Measurements from ENCODE around the gene CFL1.
A peak's percentile ranks its signal among the peaks of the same experiment; 100 is the strongest.

The CFL1 gene

DNA sequence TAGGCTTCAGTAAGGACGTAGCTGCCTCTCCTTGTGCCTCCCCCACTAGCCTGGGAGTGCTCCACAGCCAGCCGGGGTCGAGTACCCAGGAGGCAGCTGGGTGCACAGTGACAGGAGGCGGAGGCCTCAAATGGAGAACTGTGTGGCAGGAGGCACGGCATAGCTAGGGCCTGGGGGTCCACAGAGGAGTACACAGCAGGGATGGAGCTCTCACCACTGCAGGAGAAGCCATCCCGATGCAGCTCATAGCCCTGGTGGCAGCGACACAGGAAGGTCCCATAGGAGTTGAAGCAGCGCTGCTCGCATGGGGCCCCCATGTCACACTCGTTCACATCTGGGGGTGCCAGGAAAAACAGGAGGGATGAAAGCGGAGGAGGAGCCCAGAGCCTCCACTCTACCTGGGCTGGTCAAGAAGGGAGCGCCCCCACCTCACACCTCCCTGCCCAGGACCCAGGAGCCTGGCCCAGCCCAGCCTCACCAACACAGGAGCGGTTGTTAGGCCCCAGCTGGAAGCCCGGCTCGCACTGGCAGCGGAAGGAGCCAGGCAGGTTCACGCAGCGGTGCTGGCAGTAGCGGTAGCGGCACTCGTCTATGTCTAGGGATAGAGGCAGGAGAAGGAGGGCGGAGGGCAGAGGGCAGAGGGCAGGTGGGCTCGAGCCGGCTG lies 11.8 kb upstream of the CFL1 start:
- no peak for DNase-seq

DNA sequence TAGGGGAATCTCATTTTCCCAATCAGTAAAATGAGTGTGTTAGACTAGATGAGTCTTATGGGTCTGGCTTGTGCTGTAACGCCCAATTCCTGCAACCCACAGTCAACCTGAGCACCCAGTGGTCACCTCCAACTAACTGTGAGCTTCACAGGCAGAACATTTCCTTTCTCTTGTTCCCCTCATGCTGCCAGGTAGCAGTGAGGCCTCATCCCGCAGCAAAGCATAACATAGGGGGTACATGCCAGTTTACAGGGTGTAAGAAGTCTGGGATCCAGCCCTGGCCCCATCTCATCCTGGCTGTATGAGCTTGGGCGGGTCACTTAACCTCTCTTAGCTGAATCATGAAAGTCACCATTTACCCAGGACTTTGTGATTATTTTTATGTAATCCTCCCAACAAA lies 10.9 kb upstream of the CFL1 start:
- no peak for DNase-seq

DNA sequence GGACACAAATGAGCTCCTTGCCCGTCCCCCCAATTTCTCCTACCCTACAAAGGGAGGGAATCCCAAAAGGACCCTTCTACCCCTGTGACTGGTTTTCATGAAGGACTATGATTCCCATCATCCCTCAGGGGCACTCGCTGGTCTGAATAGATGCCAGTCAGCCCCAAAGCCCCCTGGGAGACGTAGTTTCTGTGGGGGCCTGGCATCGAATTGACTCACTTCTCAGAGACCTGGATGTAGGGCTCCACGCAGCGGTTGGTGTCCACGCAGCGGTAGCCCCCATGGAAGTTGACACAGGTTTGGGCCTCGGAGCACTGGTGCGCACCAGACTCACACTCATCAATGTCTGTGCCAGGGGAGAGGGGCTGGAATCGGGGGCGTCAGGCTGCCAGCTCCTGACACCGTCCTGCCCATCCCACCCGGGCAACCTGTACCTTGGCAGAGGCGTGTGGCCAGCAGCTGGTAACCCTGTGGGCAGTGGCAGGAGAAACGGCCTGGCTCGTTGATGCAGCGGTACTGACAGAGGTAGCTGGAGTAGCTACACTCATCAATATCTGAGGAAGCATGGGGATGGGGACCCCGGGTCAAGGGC lies 10.2 kb upstream of the CFL1 start:
- peak; percentile 44 for DNase-seq

DNA sequence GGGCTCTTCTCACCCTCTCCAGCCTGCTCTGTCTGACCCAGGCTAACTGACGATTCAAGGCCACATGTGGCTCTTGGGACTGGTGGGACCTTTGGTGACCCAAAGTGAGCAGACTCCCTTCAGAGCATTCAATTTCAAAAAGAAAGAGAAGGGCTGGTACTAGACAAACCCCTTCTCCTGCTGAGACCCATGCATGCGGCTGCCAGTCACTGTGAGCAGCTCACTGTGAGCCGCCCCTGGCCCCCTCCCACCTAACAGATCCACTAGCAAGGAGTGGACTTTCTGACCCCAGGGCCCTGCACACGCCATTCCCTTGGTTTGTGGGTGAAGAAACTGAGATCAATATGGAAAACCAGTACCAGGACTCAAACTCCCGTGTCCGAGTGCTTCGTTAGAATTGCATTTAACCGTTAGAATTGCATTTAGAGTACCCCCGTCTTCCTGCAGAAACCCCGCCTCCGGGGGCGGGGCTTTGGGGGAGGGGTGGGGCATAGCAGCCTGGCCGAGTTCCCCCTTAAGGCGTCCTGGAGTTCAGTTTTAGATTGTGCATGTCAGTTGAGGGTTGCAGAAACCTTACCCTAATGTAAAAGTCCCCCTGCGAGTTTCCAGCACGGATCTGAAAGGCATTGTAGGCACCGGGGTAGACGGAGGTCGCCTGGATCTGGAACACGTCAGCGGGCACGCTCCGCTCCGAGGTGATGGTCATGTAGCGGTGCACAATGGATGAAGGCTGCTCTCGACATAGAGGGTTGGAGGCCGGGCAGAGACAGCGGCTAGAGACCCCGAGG lies 9.5 kb upstream of the CFL1 start:
- peak; percentile 37 for DNase-seq

DNA sequence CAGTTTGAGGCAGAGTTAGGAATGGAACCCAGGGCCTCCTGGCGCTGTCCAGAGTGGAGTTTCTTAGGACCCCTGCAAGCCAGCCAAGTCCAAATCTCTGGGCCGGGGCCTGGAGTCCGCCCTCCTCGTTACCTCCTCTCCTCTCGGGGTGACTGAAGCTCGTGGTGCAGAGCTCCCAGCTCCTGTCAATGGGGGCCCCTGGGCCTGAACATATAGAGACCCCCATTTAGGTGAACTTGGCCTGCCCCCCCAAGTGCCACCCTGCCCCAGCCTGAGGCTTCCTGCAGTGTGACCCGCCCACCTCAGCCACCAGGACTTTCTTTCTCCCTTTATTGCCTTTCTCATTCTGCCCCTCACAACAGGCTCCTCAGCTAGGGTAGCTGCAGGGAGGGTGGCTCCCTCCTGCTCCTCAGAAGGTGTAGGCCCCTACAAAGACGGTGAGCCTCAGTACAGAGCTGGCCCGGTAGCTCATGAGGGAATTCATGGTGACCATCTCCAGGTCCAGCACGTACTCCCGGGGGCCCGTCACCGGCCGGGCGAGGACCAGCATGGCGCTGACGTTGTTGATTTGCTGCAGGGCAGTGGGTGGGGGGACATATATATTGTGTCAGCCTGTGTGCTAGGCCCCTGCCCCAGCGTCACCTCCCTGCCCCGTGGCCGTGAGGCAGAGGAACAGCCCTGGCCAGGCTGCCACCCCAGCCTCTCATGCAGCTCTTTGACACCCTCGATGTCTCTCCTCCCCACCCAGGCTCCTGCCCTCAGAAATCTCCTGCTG lies 8.7 kb upstream of the CFL1 start:
- no peak for DNase-seq

DNA sequence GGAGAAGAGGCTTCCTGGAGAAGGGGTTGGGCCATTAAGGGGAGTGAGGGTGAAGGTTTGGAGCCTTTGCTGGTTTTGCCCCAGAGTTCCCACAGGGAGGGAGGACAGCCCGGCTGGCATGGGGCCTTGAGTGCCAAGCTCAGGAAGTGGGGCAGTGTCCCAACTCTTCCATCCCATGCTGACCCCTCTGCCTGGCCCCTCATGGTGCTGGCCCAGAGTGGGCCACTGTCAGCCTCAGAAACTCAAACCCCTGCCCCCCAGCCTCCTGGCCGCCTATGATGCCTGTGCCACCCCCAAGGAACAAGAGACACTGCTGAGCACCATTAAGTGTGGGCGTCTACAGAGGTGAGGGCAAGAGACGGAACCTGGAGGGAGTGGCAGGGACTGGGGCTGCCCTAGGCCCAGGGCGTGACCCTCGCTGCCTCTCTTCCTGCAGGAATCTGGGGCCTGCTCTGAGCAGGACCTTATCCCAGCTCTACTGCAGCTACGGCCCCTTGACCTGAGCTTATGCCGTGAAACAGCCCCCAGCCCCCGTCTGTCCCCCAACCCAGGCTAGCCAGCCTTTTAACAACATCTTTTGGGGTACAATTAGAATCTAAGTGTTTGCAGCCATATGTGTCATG lies 7.7 kb upstream of the CFL1 start:
- no peak for DNase-seq

DNA sequence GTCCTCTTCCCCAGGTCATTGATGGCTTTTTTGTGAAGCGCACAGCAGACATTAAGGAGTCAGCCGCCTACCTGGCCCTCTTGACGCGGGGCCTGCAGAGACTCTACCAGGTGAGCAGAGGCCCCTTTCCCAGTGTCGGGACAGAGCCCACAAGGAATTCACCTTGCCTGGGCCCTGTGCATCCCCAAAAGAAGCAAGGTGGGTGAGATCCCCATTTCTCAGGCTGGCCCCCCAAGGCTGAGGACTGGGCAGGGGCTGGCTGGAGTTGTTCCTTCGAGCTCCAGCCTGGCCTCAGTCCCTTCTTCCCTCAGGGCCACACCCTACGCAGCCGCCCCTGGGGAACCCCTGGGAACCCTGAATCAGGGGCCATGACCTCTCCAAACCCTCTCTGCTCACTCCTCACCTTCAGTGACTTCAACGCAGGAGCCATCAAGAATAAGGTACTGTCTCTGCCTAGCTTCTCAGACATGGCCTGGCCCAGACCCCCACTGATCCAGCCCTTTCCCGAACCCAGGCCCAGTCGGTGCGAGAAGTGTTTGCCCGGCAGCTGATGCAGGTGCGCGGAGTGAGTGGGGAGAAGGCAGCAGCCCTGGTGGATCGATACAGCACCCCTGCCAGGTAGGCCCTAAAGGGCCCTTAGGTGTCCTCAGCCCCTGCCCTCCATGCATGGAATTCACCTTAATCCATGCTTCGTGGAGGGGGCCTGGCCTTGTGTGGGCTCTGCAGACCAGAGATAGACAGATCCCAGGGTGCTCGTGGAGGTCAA lies 6.9 kb upstream of the CFL1 start:
- DNase-seq, result no peak

DNA sequence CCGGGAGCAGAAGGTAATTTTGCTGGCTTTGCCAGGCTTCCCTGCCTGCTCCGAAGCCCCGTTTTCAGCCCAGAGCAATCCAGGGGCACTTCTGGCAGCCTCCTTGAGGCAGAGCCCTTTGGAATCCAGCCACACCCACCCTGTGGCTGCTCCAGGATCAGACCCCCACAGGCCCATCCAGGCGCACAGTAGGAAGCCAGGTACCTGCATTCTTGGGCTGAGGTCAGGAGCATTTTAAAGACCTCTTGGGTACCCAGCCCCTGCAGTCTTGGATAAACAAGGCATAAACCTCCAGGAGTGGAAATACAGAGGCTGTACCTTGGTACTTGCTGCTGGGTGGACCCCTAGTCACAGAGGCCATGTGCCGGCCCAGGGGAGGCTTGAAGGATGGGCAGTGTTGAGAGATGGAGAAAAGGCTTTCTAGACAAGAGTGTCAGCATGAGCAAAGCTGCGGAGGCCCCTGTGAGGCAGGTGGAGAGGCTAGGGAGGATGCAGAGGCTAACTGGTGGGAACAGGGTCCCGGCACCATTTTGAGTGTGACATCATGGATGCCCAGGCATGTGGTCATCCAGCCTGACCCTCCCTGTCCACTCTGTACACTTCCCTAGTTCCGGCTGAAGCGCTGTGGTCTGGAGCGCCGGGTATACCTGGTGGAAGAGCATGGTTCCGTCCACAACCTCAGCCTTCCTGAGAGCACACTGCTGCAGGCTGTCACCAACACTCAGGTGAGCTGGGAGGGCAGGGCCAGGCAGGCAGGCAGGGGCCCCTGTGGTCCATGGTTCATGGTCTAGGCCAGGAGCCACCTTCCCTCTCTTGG lies 6.1 kb upstream of the CFL1 start:
- no peak for DNase-seq

DNA sequence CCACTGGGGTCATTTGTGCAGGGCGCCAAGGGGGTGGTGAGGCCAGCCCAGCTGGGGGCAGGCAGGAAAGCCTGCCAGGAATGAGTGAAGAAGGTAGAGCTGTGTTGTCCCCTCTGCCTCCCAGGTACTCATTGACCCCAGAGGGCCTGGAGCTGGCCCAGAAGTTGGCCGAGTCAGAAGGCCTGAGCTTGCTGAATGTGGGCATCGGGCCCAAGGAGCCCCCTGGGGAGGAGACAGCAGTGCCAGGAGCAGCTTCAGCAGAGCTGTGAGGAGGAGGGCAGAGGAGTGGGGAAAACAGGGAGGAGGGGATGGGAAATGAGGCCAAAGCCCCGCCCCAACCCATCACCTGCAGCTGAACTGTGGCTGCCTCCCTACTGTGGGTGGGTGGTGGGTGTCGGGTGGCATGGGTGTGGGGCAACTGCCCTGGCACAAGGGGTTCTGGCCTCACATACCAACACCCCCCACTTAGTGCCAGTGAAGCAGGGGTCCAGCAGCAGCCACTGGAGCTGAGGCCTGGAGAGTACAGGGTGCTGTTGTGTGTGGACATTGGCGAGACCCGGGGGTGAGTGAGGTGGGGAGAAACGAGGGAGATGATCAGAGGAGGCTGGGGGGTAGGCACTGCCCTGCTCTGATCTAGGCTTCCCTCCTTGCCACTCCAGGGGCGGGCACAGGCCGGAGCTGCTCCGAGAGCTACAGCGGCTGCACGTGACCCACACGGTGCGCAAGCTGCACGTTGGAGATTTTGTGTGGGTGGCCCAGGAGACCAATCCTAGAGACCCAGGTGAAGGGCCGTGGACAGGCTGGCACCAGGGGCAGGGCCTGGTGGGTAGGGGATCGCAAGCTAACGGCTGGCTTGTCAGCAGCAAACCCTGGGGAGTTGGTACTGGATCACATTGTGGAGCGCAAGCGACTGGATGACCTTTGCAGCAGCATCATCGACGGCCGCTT lies 5.2 kb upstream of the CFL1 start:
- DNase-seq, result no peak

DNA sequence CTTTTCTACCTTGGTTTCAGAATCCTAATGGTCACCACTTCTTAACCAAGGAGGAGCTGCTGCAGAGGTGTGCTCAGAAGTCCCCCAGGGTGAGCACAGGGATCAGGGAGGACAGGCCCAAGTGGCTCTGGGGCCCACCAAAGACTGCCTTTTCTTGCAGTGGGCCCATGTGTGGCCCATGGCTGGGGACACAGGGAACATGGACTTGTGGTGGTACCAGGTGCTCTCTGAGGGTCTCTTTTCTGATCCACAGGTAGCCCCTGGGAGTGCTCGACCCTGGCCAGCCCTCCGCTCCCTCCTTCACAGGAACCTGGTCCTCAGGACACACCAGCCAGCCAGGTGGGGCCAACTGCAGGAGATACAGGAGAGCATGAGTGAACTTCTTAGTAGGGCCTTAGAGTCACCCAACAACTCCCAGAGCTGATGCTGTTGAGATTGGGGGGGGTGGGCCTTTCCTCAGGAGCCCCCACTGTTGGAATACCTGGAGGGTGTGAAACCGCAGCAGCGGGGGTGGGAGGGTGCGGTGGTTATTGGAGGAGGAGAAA lies 4.3 kb upstream of the CFL1 start:
- no peak for DNase-seq

DNA sequence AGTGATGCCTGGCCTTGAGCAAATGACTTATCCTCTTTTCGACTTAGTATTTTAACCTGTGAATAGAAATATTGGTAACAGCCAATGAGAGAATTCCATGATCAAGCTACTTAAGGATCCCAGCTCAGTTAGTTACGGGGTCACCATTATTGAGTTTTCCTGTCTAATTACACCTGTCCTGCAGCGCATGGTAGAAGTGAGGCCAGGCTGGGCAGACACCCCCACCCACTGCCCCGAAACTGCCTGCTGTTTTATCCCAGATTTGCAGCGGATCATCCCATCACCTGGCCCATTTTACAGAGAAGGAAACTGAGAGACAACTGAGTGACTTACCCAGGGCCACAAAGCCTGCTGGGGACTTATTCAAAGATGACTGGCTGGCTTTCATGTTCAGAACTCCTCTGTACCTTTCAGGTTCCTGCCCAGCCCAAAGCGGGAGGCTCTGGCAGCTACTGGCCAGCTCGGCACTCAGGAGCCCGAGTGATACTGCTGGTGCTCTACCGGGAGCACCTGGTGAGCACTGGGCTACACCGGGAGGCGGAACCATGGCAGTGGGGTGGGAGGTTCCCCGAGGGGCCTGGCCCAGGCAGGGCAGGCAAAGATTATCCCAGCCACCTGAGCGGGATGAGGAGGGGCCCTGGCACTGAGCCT lies 3.7 kb upstream of the CFL1 start:
- no peak for DNase-seq

DNA sequence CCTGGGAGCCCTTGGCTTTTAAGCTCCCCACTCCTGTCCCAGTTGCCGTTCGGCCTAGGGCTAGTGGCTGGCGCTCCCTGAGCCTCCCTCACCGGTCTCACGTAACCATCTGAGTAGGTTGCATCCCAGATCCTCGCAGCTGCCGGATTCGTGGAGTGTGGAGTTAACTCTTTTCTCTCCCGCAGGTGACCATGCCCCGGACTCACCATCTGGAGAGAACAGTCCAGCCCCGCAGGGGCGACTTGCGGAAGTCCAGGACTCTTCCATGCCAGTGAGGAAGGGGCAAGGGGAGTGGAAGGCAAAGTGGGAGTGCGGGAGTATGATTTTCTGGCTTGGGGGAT lies 3.2 kb upstream of the CFL1 start:
- no peak for DNase-seq

DNA sequence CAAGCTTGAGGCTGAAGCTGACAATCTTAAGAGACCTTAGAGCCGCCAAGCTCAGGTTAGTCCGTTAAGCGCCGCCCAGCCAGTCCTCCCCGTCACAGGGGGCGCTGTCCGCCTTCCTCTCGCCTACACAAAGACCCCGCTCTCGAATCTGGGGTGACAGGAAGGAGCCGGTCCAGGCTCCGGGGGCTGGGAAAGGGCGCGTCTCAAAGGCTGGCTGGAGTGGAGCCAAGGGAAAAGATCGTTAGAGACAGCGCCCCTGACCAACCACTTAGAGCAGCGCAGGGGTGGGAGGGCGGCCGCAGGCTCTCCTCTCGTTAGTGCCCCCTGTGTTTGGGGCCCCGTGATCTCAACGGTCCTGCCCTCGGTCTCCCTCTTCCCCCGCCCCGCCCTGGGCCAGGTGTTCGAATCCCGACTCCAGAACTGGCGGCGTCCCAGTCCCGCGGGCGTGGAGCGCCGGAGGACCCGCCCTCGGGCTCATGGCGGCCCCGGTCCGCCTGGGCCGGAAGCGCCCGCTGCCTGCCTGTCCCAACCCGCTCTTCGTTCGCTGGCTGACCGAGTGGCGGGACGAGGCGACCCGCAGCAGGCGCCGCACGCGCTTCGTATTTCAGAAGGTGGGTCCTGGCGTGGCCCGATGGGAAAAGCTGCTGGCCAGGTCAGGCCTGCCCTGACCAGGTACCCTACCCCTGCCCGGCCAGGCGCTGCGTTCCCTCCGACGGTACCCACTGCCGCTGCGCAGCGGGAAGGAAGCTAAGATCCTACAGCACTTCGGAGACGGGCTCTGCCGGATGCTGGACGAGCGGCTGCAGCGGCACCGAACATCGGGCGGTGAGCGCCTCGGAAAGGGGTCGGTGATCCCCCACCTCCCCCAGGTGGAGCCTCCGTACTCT lies 2.5 kb upstream of the CFL1 start, which contains the start of gene MUS81:
TSS of gene MUS81 (plus strand) at position 156 of the 887 bp plus-strand sequence. CDS start at position 477, 321 bp downstream.
- DNase-seq, result peak; percentile 97

DNA sequence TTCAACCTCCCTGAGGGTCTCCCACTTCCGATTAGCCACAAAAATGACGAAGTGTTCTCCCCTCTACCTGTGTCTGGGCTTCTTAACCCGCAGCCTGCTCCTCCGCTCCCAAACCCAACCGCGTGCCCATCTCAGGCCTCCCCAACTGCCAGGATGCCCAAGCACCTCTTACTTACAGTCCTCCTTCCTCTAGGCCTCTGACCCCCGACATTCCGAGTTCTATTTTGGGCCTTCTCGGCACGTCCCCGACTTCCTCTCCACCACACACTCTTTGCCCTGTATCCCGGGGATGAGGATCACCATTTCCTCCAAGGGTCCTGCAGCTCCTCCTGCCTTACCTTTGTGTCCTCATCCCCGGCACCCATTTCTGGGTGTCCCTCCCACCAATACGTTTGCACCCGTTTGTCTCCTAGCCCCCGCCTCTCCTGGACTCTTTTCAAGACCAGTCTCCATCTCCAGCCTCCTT lies 1.9 kb upstream of the CFL1 start:
- DNase-seq, result no peak

DNA sequence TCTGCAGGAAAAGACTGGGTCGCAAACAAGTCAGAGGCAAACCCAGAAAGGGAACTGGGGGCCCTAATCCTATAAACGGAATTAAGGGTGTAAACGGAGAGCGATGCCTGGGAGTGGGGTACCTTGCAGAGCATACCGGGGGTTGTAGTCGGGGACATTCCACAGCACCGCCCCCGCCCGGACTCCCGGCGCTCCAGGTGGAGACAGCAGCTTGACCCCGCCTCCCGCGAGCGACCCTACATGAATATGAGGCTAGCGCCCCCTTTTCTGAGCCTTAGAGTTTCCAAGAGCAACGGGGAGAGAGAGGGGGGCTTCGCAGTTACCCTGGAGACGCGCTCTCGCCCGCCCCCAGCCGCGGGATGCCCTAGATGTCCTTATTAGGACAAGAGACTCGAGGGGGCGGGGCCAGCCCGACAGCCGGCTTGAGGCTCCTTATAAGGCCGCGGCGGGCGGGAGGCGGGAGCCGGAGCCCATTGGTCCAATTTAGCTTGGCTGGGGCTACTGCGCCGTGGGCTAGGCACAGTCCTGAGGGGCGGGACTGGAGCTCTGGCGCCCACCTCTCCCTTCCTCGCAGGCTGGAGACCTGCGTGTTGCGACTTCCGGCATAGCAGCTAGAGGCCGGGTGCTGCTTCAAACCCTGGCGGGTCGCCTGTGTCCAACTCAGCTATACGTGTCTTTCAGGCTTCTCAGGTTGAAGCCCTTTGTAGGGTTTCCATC lies 1.3 kb upstream of the CFL1 start:
- peak; percentile 98 for DNase-seq

DNA sequence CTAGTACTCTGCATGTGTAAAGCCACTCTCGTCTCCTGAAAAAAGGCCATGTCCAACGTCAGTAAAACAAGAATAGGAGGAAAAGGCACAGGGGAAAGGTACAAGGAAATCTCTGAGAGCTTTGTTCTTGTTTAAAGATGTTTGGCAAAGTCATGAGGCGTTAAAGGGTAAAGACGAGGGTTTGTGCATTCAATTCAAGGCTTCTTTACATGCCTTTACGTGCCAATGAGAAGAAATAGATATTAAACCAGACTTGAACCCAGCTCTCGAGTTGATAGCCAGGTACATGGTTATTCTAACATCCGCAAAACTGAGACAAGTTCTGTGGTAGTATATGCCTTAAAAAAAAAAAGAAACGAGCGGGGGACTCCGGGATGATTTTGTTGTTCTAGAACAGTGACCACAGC lies 704 bp upstream of the CFL1 start:
- no peak for DNase-seq

DNA sequence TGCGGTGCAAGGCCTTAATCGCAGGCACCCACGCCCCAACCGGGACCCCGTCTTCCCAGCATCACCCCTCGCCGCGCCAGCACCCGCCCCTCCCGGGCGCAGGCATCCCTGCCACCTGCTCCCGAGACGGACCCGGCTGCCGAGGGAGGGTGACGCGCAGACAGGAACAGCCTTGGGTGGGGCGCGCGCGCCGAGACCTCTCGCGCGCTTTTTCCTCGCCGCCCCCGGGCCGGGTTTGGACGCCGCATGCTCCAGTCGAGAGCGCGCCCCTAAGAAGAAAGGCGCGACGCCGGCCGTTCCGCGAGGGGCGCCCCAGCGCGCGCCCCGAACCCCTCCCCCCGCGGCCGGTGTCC lies 504 bp downstream of the CFL1 start:
- DNase-seq, result peak; percentile 65
